Fibroblast of lung (primary cell): ENCODE data around the gene NME1.

Source experiments
- EZH2 ChIP-seq: IDR thresholded peaks from 2 replicates; pipeline ENCODE4 v1.5.1; 2012; ENCODE audit warnings: low read length, control low read depth, mild to moderate bottlenecking; ENCODE audit errors: missing control alignments
- TF ChIP-seq, protein P1 (sequence below), 2 donors: IDR thresholded peaks in 1 of 2; conservative IDR thresholded peaks in 1 of 2; 1 replicate in 1 of 2; 2 replicates in 1 of 2; pipeline ENCODE4 v1.5.1; 2011 to 2012; ENCODE audit warnings: low read length in 2 of 2, control low read depth in 1 of 2, inconsistent platforms in 1 of 2, low read depth in 1 of 2, mild to moderate bottlenecking in 1 of 2

DNA sequence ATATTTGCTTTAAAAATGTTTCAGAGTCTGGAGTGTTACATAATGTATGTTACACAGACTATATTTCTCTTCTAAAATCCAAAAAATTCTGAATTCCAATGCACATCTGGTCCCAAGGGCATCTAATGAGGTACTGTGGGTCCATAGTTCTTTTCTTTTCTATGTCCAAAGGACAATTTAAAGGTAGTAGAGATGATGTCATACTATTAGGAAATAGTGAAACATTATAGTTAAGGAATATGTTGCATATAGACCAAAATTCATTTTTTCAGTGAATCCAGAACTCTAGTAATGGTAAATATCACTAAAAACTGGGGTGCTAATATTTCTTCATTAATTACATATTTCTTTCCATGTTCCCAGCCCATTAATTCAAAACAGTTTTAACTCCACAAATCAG is 35.8 kb downstream of the NME1 start:
- TF ChIP-seq, protein P1, sequence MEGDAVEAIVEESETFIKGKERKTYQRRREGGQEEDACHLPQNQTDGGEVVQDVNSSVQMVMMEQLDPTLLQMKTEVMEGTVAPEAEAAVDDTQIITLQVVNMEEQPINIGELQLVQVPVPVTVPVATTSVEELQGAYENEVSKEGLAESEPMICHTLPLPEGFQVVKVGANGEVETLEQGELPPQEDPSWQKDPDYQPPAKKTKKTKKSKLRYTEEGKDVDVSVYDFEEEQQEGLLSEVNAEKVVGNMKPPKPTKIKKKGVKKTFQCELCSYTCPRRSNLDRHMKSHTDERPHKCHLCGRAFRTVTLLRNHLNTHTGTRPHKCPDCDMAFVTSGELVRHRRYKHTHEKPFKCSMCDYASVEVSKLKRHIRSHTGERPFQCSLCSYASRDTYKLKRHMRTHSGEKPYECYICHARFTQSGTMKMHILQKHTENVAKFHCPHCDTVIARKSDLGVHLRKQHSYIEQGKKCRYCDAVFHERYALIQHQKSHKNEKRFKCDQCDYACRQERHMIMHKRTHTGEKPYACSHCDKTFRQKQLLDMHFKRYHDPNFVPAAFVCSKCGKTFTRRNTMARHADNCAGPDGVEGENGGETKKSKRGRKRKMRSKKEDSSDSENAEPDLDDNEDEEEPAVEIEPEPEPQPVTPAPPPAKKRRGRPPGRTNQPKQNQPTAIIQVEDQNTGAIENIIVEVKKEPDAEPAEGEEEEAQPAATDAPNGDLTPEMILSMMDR (conservative IDR thresholded peaks at IDR 0.05 in 1 of 2, IDR thresholded peaks at IDR 0.05 in 1 of 2; ENCODE audit: low read depth in 1 of 2, low read length in 2 of 2): no peak
- no peak for TF ChIP-seq EZH2
